ENCODE data around the gene TOP1. TPM values are rescaled to one million over a fixed set of nuclear protein-coding genes. Genes with fewer than 3 reads are reported as not detected.

TOP1 gene
- total and polyA plus RNA-seq, 2 of the 4 experiments (the other 2 are of a cell fraction), result 14.0 to 21.5 TPM

GRCh38 chr20:41110930-41111577 lies 82.4 kb downstream of the TOP1 start:
- TF ChIP-seq ELK1 (IDR thresholded peaks at IDR 0.05; ENCODE audit: borderline replicate concordance, low read depth, low read length), result no peak
- no peak for TF ChIP-seq SMC3 (IDR thresholded peaks at IDR 0.05; ENCODE audit: low read depth, low read length)
- no peak for TF ChIP-seq MXI1 (IDR thresholded peaks at IDR 0.05; ENCODE audit: borderline replicate concordance, low read depth, low read length)
- Histone ChIP-seq H3K79me1 (ENCODE audit: low read depth in 1 of 2, low read length in 2 of 2) (peaks cover 33 to 38% of the 10 kb centered on the region in 2 experiments), H2AK9ac (replicated peaks; ENCODE audit: low read depth, low read length, poor library complexity) (no peak overlapping the region), H2BK120ac (ENCODE audit: low read depth, low read length) (no peak overlapping the region), H3K4me3 (ENCODE audit: insufficient read depth, low read depth, low read length) (no peak overlapping the region), H2BK15ac (ENCODE audit: low read depth, low read length) (no peak overlapping the region), H3K9me3 (ENCODE audit: control insufficient read depth, insufficient read depth, low read length) (no peaks in the 10 kb centered on the region), H3K14ac (replicated peaks; ENCODE audit: low read depth, low read length) (no peak overlapping the region), H2AFZ (replicated peaks; ENCODE audit: low read length, poor library complexity) (no peak overlapping the region), H4K5ac (ENCODE audit: low read depth, low read length) (no peak overlapping the region), H4K20me1 (ENCODE audit: insufficient read depth, low read length) (no peaks in the 10 kb centered on the region; the same call in 1 of the 2 replicates), H4K91ac (ENCODE audit: insufficient read depth, low read depth, low read length) (no peak overlapping the region), H3K4me1 (ENCODE audit: control insufficient read depth, insufficient read depth, low read length) (no peaks in the 10 kb centered on the region), H3K9ac (ENCODE audit: low read depth, low read length) (no peak overlapping the region), H3K36me3 (ENCODE audit: control insufficient read depth, insufficient read depth, low read length) (peaks cover 49% of the 10 kb centered on the region), H3K18ac (ENCODE audit: low read depth, low read length) (no peak overlapping the region), H2BK5ac (ENCODE audit: low read depth, low read length, poor library complexity, severe bottlenecking) (no peak overlapping the region), H3K27me3 (ENCODE audit: control insufficient read depth, insufficient read depth, low read length) (no peaks in the 10 kb centered on the region), H2BK20ac (ENCODE audit: low read depth, low read length) (no peak overlapping the region), H3K27ac (ENCODE audit: insufficient read depth, low read length) (no peak overlapping the region), H3K56ac (ENCODE audit: extremely low read depth, insufficient read depth, low read length) (no peak overlapping the region), H4K8ac (ENCODE audit: low read depth in 2 of 2, low read length in 2 of 2) (no peak overlapping the region), H3K23ac (ENCODE audit: low read depth, low read length) (no peak overlapping the region), H3K4ac (ENCODE audit: low read depth, low read length) (no peak overlapping the region), H2AK5ac (ENCODE audit: low read depth, low read length) (no peak overlapping the region), H3K4me2 (ENCODE audit: low read depth, low read length) (no peak overlapping the region), H3K9me1 (ENCODE audit: insufficient read depth, low read length) (peaks cover 3% of the 10 kb centered on the region; the same call in 1 of the 2 replicates)
- no CpG with 5 or more reads among the region's 5 CpGs for WGBS, 2 experiments (ENCODE audit: extremely low coverage in 2 of 2, insufficient read length in 1 of 2)
- intact Hi-C loops (cut with micrococcal nuclease) (no loop called here), dilution Hi-C loops (cut with HindIII; ENCODE audit: low sequenced_read_pairs, unreplicated experiment) (no loop called here), in situ Hi-C loops (cut with MboI; ENCODE audit: low sequenced_read_pairs) (no loop called here)
- ChIA-PET CTCF (no interaction called here), POLR2A (ENCODE audit: unreplicated experiment) (no interaction called here)
- no peak for DNase-seq
- no TSS peak for BruUV-seq (replicated peaks)
- ATAC-seq (ENCODE audit: low read depth), result no peak
